Fibroblast of pulmonary artery (primary cell): Measurements from ENCODE around the gene PAF1.
A peak's percentile ranks its signal among the peaks of the same experiment; 100 is the strongest.

Source experiments
- DNase-seq: peaks from one replicate; pipeline ENCODE4 v3.0.0-alpha.2; 2010; ENCODE audit warnings: low read depth
- H3K4me3 ChIP-seq: replicated peaks from 2 replicates; pipeline ENCODE4 v1.5.1; 2011; ENCODE audit warnings: low read depth, mild to moderate bottlenecking, control low read depth, low read length, moderate library complexity
- TF ChIP-seq, protein P1 (sequence below): IDR thresholded peaks from 2 replicates; pipeline ENCODE4 v1.5.1; 2011; ENCODE audit warnings: mild to moderate bottlenecking, control low read depth, low read length, inconsistent platforms; ENCODE audit errors: missing control alignments

The PAF1 gene

GRCh38 chr19:39409208-39410016 is 18.5 kb upstream of the PAF1 start:
- H3K4me3 ChIP-seq: peak overlapping the region; percentile 81
- TF ChIP-seq, protein P1, sequence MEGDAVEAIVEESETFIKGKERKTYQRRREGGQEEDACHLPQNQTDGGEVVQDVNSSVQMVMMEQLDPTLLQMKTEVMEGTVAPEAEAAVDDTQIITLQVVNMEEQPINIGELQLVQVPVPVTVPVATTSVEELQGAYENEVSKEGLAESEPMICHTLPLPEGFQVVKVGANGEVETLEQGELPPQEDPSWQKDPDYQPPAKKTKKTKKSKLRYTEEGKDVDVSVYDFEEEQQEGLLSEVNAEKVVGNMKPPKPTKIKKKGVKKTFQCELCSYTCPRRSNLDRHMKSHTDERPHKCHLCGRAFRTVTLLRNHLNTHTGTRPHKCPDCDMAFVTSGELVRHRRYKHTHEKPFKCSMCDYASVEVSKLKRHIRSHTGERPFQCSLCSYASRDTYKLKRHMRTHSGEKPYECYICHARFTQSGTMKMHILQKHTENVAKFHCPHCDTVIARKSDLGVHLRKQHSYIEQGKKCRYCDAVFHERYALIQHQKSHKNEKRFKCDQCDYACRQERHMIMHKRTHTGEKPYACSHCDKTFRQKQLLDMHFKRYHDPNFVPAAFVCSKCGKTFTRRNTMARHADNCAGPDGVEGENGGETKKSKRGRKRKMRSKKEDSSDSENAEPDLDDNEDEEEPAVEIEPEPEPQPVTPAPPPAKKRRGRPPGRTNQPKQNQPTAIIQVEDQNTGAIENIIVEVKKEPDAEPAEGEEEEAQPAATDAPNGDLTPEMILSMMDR: no peak
- peak; percentile 70 for DNase-seq

DNA sequence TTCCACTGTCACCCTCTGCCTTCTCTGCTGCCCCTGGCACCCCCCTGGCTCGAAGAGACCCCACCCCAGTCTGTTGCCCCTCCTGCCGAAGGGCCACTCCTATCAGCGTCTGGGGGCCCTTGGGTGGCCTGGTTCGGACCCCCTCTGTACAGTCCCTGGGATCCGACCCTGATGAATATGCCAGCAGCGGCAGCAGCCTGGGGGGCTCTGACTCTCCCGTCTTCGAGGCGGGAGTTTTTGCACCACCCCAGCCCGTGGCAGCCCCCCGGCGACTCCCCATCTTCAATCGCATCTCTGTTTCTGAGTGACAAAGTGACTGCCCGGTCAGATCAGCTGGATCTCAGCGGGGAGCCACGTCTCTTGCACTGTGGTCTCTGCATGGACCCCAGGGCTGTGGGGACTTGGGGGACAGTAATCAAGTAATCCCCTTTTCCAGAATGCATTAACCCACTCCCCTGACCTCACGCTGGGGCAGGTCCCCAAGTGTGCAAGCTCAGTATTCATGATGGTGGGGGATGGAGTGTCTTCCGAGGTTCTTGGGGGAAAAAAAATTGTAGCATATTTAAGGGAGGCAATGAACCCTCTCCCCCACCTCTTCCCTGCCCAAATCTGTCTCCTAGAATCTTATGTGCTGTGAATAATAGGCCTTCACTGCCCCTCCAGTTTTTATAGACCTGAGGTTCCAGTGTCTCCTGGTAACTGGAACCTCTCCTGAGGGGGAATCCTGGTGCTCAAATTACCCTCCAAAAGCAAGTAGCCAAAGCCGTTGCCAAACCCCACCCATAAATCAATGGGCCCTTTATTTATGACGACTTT is 17.7 kb upstream of the PAF1 start:
- TF ChIP-seq, protein P1: no peak
- peak overlapping the region; percentile 81 for H3K4me3 ChIP-seq
- DNase-seq: peak; percentile 66

- peak overlapping the region; percentile 81 for H3K4me3 ChIP-seq
- peak; percentile 38 for DNase-seq
- TF ChIP-seq, protein P1: no peak
Observed at GRCh38 chr19:39407660-39408391, 16.9 kb upstream of the PAF1 start.

DNA sequence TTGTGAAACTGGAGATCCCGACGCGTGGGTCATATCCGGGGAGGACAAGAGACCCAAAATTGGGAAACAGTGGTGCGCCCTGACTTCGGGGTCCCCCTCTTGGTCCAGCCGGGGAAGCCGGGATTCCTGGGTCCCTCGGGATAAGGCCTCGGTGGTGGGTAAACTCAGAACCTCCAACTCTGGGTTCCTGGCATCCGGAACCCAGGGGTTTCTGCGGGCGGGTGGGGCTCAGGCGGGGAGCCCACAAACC is 16.4 kb upstream of the PAF1 start:
- peak overlapping the region; percentile 81 for H3K4me3 ChIP-seq
- no peak for DNase-seq
- TF ChIP-seq, protein P1: no peak

- DNase-seq: peak; percentile 93
- H3K4me3 ChIP-seq: peak within 1 kb of the TSS; percentile 81
- TF ChIP-seq, protein P1: no peak
Observed at GRCh38 chr19:39406656-39407409, 15.9 kb upstream of the PAF1 start, which contains the start of gene ZFP36. TSS of gene ZFP36 (plus strand) at chr19:39406847. CDS start at chr19:39406905, 58 bp downstream.

GRCh38 chr19:39405958-39406655 is 15.2 kb upstream of the PAF1 start:
- TF ChIP-seq, protein P1: no peak
- no peak for DNase-seq
- peak overlapping the region; percentile 81 for H3K4me3 ChIP-seq
